GM23338 (cell line): ENCODE data around the gene ANKRD55. TPM values are rescaled to one million over a fixed set of nuclear protein-coding genes. Genes with fewer than 3 reads are reported as not detected.
A peak's percentile ranks its signal among the peaks of the same experiment; 100 is the strongest.

Source experiments
- ATAC-seq: fragments of 200-7000 bp; cut with Tn5 transposase; 3 replicates; pipeline ENCODE4 v1.9.1; 2020
- DNase-seq: peaks from one replicate; pipeline ENCODE4 v3.0.0-alpha.2; 2015; ENCODE audit warnings: low spot score
- H2AFZ ChIP-seq: fragments of 200-600 bp; sonication (generic); 2 replicates; pipeline ENCODE4 v1.8.0; 2016; ENCODE audit warnings: antibody characterized with exemption, mild to moderate bottlenecking, moderate library complexity
- H3F3A ChIP-seq: fragments of 200-600 bp; sonication (generic); replicated peaks from 2 replicates; pipeline ENCODE4 v1.8.0; 2017; ENCODE audit warnings: antibody characterized with exemption, mixed run types, low read depth
- H3K27ac ChIP-seq: fragments of 200-600 bp; sonication (generic); 2 replicates; pipeline ENCODE4 v1.6.1; 2016; ENCODE audit warnings: low read depth
- H3K27me3 ChIP-seq: fragments of 200-600 bp; sonication (generic); 2 replicates; pipeline ENCODE4 v1.8.0; 2016; ENCODE audit warnings: mild to moderate bottlenecking, mixed run types, moderate library complexity; ENCODE audit not compliant: insufficient read depth
- H3K36me3 ChIP-seq: fragments of 200-600 bp; sonication (generic); 2 replicates; pipeline ENCODE4 v1.8.0; 2016; ENCODE audit warnings: mild to moderate bottlenecking; ENCODE audit not compliant: insufficient read depth
- H3K4me1 ChIP-seq: fragments of 200-600 bp; sonication (generic); 2 replicates; pipeline ENCODE4 v1.8.0; 2016; ENCODE audit warnings: mild to moderate bottlenecking, moderate library complexity; ENCODE audit not compliant: insufficient read depth
- H3K4me2 ChIP-seq: fragments of 200-600 bp; sonication (generic); 2 replicates; pipeline ENCODE4 v1.7.1; 2017; ENCODE audit warnings: mixed run types
- H3K4me3 ChIP-seq: fragments of 200-600 bp; sonication (generic); 2 replicates; pipeline ENCODE4 v1.6.1; 2016; ENCODE audit warnings: mixed run types
- H3K79me2 ChIP-seq: fragments of 200-600 bp; sonication (generic); replicated peaks from 2 replicates; pipeline ENCODE4 v1.8.0; 2017; ENCODE audit warnings: mild to moderate bottlenecking; ENCODE audit not compliant: insufficient read depth
- H3K9me2 ChIP-seq: fragments of 200-600 bp; sonication (generic); 2 replicates; pipeline ENCODE4 v1.8.0; 2017; ENCODE audit not compliant: insufficient read depth
- H4K20me1 ChIP-seq: fragments of 200-600 bp; sonication (generic); replicated peaks from 2 replicates; pipeline ENCODE4 v1.8.0; 2017; ENCODE audit warnings: mild to moderate bottlenecking; ENCODE audit not compliant: insufficient read depth
- H3K27ac Mint-ChIP-seq: 2 replicates; pipeline ENCODE4 v1.8.0; 2020; ENCODE audit warnings: inconsistent platforms, mild to moderate bottlenecking, moderate library complexity, mixed read lengths
- H3K27me3 Mint-ChIP-seq: 3 replicates; pipeline ENCODE4 v1.8.0; 2022; ENCODE audit warnings: low read depth, mild to moderate bottlenecking, moderate library complexity, mixed read lengths, inconsistent platforms; ENCODE audit not compliant: insufficient read depth, poor library complexity
- H3K36me3 Mint-ChIP-seq: 3 replicates; pipeline ENCODE4 v1.8.0; 2021; ENCODE audit warnings: low read depth, mild to moderate bottlenecking, inconsistent platforms, moderate library complexity, mixed read lengths
- H3K4me1 Mint-ChIP-seq: 3 replicates; pipeline ENCODE4 v1.8.0; 2020; ENCODE audit warnings: mild to moderate bottlenecking, inconsistent platforms, mixed read lengths
- H3K4me3 Mint-ChIP-seq: 3 replicates; pipeline ENCODE4 v1.8.0; 2021; ENCODE audit warnings: moderate library complexity, mild to moderate bottlenecking, inconsistent platforms, mixed read lengths
- H3K9me3 Mint-ChIP-seq: 3 replicates; pipeline ENCODE4 v1.8.0; 2020; ENCODE audit warnings: moderate library complexity, mild to moderate bottlenecking, inconsistent platforms, mixed read lengths
- CREB1 ChIP-seq: fragments of 250-450 bp; sonication (Bioruptor Pico); IDR thresholded peaks from 2 replicates; pipeline ENCODE4 v1.5.0; 2020; ENCODE audit warnings: low read depth, mild to moderate bottlenecking, moderate library complexity
- CTCF ChIP-seq, 2 experiments: fragments of 200-600 bp in 1 of 2; sonication (generic) in 1 of 2; conservative IDR thresholded peaks; 2 replicates each; pipeline versions ENCODE4 v1.5.1 to v1.6.1; 2016 to 2017; ENCODE audit warnings: antibody characterized with exemption in 2 of 2, low read depth in 2 of 2, mild to moderate bottlenecking in 2 of 2, moderate library complexity in 1 of 2
- ETS1 ChIP-seq: IDR thresholded peaks from 2 replicates; pipeline ENCODE4 v1.6.1; 2016; ENCODE audit warnings: antibody characterized with exemption
- EZH2 ChIP-seq: fragments of 200-600 bp; sonication (generic); IDR thresholded peaks from one replicate; pipeline ENCODE4 v1.8.0; 2017; ENCODE audit warnings: antibody characterized with exemption, mild to moderate bottlenecking, low read depth; ENCODE audit not compliant: unreplicated experiment
- EZH2phosphoT487 ChIP-seq: fragments of 200-600 bp; sonication (generic); IDR thresholded peaks from one replicate; pipeline ENCODE4 v1.8.1; 2018; ENCODE audit warnings: antibody characterized with exemption; ENCODE audit not compliant: unreplicated experiment
- JUNB ChIP-seq: IDR thresholded peaks from one replicate; pipeline ENCODE4 v1.6.1; 2016; ENCODE audit warnings: antibody characterized with exemption; ENCODE audit not compliant: unreplicated experiment
- NANOG ChIP-seq: IDR thresholded peaks from 2 replicates; pipeline ENCODE4 v1.6.1; 2016; ENCODE audit warnings: antibody characterized with exemption, borderline replicate concordance
- POLR2AphosphoS5 ChIP-seq: IDR thresholded peaks from 2 replicates; pipeline ENCODE4 v1.6.1; 2016; ENCODE audit warnings: antibody characterized with exemption, low read depth
- REST ChIP-seq: IDR thresholded peaks from one replicate; pipeline ENCODE4 v1.6.1; 2018; ENCODE audit warnings: antibody characterized with exemption; ENCODE audit not compliant: unreplicated experiment
- STAT1 ChIP-seq: IDR thresholded peaks from one replicate; pipeline ENCODE4 v1.6.1; 2016; ENCODE audit warnings: antibody characterized with exemption; ENCODE audit not compliant: unreplicated experiment
- ZNF114 ChIP-seq: fragments of 250-450 bp; sonication (Bioruptor Pico); IDR thresholded peaks from 2 replicates; pipeline ENCODE4 v1.5.0; 2020; ENCODE audit warnings: mild to moderate bottlenecking, moderate library complexity
- ZNF331 ChIP-seq: fragments of 250-450 bp; sonication (Bioruptor Pico); IDR thresholded peaks from 2 replicates; pipeline ENCODE4 v1.5.0; 2020; ENCODE audit warnings: low read depth, mild to moderate bottlenecking, moderate library complexity
- polyA plus RNA-seq: library from polyadenylated mRNA; unstranded; fragments of >200 nt; fragmentation: Nextera tagmentation; extraction: Ambion mirVana; gene quantifications from 2 replicates; pipeline ENCODE4 v1.2.1, GENCODE V29; 2016
- total RNA-seq: library from RNA; depleted of rRNA; stranded (reverse); fragments of >200 nt; shearing (Covaris generic); gene quantifications from 2 replicates; pipeline ENCODE4 v1.2.3, GENCODE V29; 2014

Gene ANKRD55
- total and polyA plus RNA-seq, 2 experiments from 2014 or later = not detected

GRCh38 chr5:56176155-56176798 lies 56.9 kb downstream of the ANKRD55 start:
- Histone ChIP-seq H2AFZ (no peak overlapping the region), H3K27me3 (no peaks in the 10 kb centered on the region), H3K9me2 (peaks cover 3% of the 10 kb centered on the region; the same call in 1 of the 2 replicates), H3K27ac (no peak overlapping the region), H3K79me2 (no peaks in the 10 kb centered on the region), H3K36me3 (no peaks in the 10 kb centered on the region), H3F3A (no peaks in the 10 kb centered on the region), H3K4me1 (peaks cover 6% of the 10 kb centered on the region; the same call in 1 of the 2 replicates), H3K4me2 (no peak overlapping the region), H4K20me1 (no peaks in the 10 kb centered on the region), H3K4me3 (no peak overlapping the region)
- TF ChIP-seq EZH2phosphoT487 (no peak), CREB1 (CRISPR knock-in tag) (no peak), STAT1 (no peak), NANOG (no peak), REST (no peak)
- Mint-ChIP-seq H3K9me3 (no peaks in the 10 kb centered on the region), H3K27ac (no peak overlapping the region), H3K4me1 (peaks cover 10% of the 10 kb centered on the region), H3K36me3 (no peaks in the 10 kb centered on the region), H3K4me3 (no peak overlapping the region), H3K27me3 (no peaks in the 10 kb centered on the region)
- DNase-seq (no peak), ATAC-seq (no peak)

- Mint-ChIP-seq H3K27ac (no peak overlapping the region), H3K4me1 (peaks cover 10% of the 10 kb centered on the region), H3K36me3 (no peaks in the 10 kb centered on the region), H3K9me3 (no peaks in the 10 kb centered on the region), H3K4me3 (no peak overlapping the region), H3K27me3 (no peaks in the 10 kb centered on the region)
- Histone ChIP-seq H3K79me2 (no peaks in the 10 kb centered on the region), H3K27me3 (no peaks in the 10 kb centered on the region), H3K4me3 (no peak overlapping the region), H3K9me2 (peaks cover 11% of the 10 kb centered on the region), H3K4me2 (no peak overlapping the region), H3F3A (no peaks in the 10 kb centered on the region), H2AFZ (peak overlapping the region; percentile 16; the same call in 1 of the 2 replicates), H4K20me1 (no peaks in the 10 kb centered on the region), H3K36me3 (no peaks in the 10 kb centered on the region), H3K4me1 (peaks cover 6% of the 10 kb centered on the region; the same call in 1 of the 2 replicates), H3K27ac (no peak overlapping the region)
- ATAC-seq (peak; percentile 85), DNase-seq (peak; percentile 62)
- no peak for TF ChIP-seq ETS1
- no peak for TF ChIP-seq JUNB
- TF ChIP-seq EZH2phosphoT487 = no peak
- no peak for TF ChIP-seq CREB1 (CRISPR knock-in tag)
- TF ChIP-seq ZNF331 (CRISPR knock-in tag) = no peak
- TF ChIP-seq ZNF114 (CRISPR knock-in tag) = no peak
- no peak for TF ChIP-seq EZH2
- TF ChIP-seq POLR2AphosphoS5 = no peak
- TF ChIP-seq STAT1 = no peak
- no peak for TF ChIP-seq REST
- no peak for TF ChIP-seq NANOG
- no peak for TF ChIP-seq CTCF (conservative IDR thresholded peaks at IDR 0.05; ENCODE audit: low read depth in 2 of 2)
Measured at GRCh38 chr5:56175488-56175887, 57.6 kb downstream of the ANKRD55 start.
